HEK293 (cell line): Measurements from ENCODE around the gene PSMD6.

Experiments
- CTCF ChIA-PET: fragments of 350-600 bp; formaldehyde crosslinking; extraction: SDS; loops from one replicate; lab custom pipeline; 2021; ENCODE audit warnings: antibody characterized with exemption; lab: Yijun Ruan, JAX
- POLR2A ChIA-PET: fragments of 300-600 bp; formaldehyde crosslinking; extraction: SDS; loops from one replicate; lab custom pipeline; 2020; ENCODE audit warnings: antibody characterized with exemption, inconsistent platforms; lab: Yijun Ruan, JAX
- H3K27ac ChIP-seq: fragments of 200-500 bp; sonication (Bioruptor generic); 2 replicates; pipeline ENCODE4 v1.5.1; 2014; ENCODE audit warnings: low read depth, low read length, control low read depth, inconsistent platforms; ENCODE audit errors: extremely low read depth
- H3K36me3 ChIP-seq, 2 experiments: fragments of 200-500 bp in 1 of 2; sonication (Bioruptor generic) in 1 of 2; 1 replicate in 1 of 2; 2 replicates in 1 of 2; pipeline ENCODE4 v1.5.1; 2014 to 2017; ENCODE audit warnings: inconsistent platforms in 2 of 2, low read length in 2 of 2; ENCODE audit not compliant: control insufficient read depth in 2 of 2, insufficient read depth in 1 of 2
- H3K4me1 ChIP-seq: fragments of 200-500 bp; sonication (Bioruptor generic); 2 replicates; pipeline ENCODE4 v1.5.1; 2014; ENCODE audit warnings: mild to moderate bottlenecking, low read length, inconsistent platforms; ENCODE audit not compliant: control insufficient read depth, insufficient read depth
- H3K4me3 ChIP-seq: 2 replicates; pipeline ENCODE4 v1.5.1; 2011; ENCODE audit warnings: low read depth, mild to moderate bottlenecking, control low read depth, low read length, moderate library complexity
- H3K9me3 ChIP-seq: fragments of 200-500 bp; sonication (Bioruptor generic); 2 replicates; pipeline ENCODE4 v1.5.1; 2014; ENCODE audit warnings: low read depth, low read length, inconsistent platforms; ENCODE audit not compliant: control insufficient read depth, insufficient read depth
- IKZF3 ChIP-seq: fragments of 450-650 bp; IDR thresholded peaks from 2 replicates; pipeline ENCODE4 v1.5.0; 2018; ENCODE audit warnings: missing biosample characterization, mild to moderate bottlenecking, missing genetic modification characterization, moderate library complexity
- KLF10 ChIP-seq: fragments of 450-650 bp; IDR thresholded peaks from 2 replicates; pipeline ENCODE4 v1.5.1; 2018; ENCODE audit warnings: missing biosample characterization, mild to moderate bottlenecking, missing genetic modification characterization
- MEIS1 ChIP-seq: sonication (generic); formaldehyde crosslinking; IDR thresholded peaks from 2 replicates; pipeline ENCODE4 v1.8.1; 2022; ENCODE audit warnings: missing genetic modification reagents, mild to moderate bottlenecking, borderline replicate concordance
- MZF1 ChIP-seq: fragments of 450-650 bp; formaldehyde crosslinking; IDR thresholded peaks from 2 replicates; pipeline ENCODE4 v1.5.1; 2017; ENCODE audit warnings: missing biosample characterization, missing genetic modification characterization, borderline replicate concordance
- TCF7L2 ChIP-seq: IDR thresholded peaks from 2 replicates; pipeline ENCODE4 v1.6.1; 2011; ENCODE audit warnings: low read depth, mild to moderate bottlenecking, inconsistent platforms, low read length, moderate library complexity, borderline replicate concordance
- TRIM28 ChIP-seq: IDR thresholded peaks from 2 replicates; pipeline ENCODE4 v1.6.1; 2011; ENCODE audit warnings: low read length, control low read depth, borderline replicate concordance
- ZBTB44 ChIP-seq: fragments of 450-650 bp; IDR thresholded peaks from 2 replicates; pipeline ENCODE4 v1.5.1; 2018; ENCODE audit warnings: missing biosample characterization, mild to moderate bottlenecking, missing genetic modification characterization
- ZFP69B ChIP-seq: fragments of 450-650 bp; formaldehyde crosslinking; IDR thresholded peaks from 2 replicates; pipeline ENCODE4 v1.5.1; 2016; ENCODE audit warnings: missing biosample characterization, missing genetic modification characterization
- ZNF211 ChIP-seq: fragments of 450-650 bp; formaldehyde crosslinking; IDR thresholded peaks from 2 replicates; pipeline ENCODE4 v1.5.1; 2016; ENCODE audit warnings: low read depth, missing biosample characterization, missing genetic modification characterization
- ZNF214 ChIP-seq: fragments of 450-650 bp; formaldehyde crosslinking; IDR thresholded peaks from 2 replicates; pipeline ENCODE4 v1.5.1; 2017; ENCODE audit warnings: missing biosample characterization, mild to moderate bottlenecking, missing genetic modification characterization, borderline replicate concordance
- ZNF24 ChIP-seq: fragments of 450-650 bp; formaldehyde crosslinking; IDR thresholded peaks from 2 replicates; pipeline ENCODE4 v1.5.1; 2016; ENCODE audit warnings: missing biosample characterization, missing genetic modification characterization
- ZNF274 ChIP-seq, 2 experiments: fragments of 200-500 bp in 1 of 2; fragments of 450-650 bp in 1 of 2; sonication (Bioruptor generic) in 1 of 2; formaldehyde crosslinking in 1 of 2; IDR thresholded peaks; 2 replicates each; pipeline versions ENCODE4 v1.5.1 to v1.6.1; 2014 to 2016; ENCODE audit warnings: borderline replicate concordance in 1 of 2, inconsistent platforms in 1 of 2, low read length in 1 of 2, missing biosample characterization in 1 of 2, missing genetic modification characterization in 1 of 2
- ZNF292 ChIP-seq: fragments of 450-650 bp; formaldehyde crosslinking; IDR thresholded peaks from 2 replicates; pipeline ENCODE4 v1.5.1; 2016; ENCODE audit warnings: low read depth, missing biosample characterization, missing genetic modification characterization, borderline replicate concordance
- ZNF324 ChIP-seq: fragments of 450-650 bp; formaldehyde crosslinking; IDR thresholded peaks from 2 replicates; pipeline ENCODE4 v1.5.1; 2016; ENCODE audit warnings: missing biosample characterization, missing genetic modification characterization
- ZNF354C ChIP-seq: fragments of 450-650 bp; formaldehyde crosslinking; IDR thresholded peaks from 2 replicates; pipeline ENCODE4 v1.5.1; 2016; ENCODE audit warnings: missing biosample characterization, missing genetic modification characterization, low read depth, borderline replicate concordance
- ZNF521 ChIP-seq: fragments of 450-650 bp; formaldehyde crosslinking; IDR thresholded peaks from 2 replicates; pipeline ENCODE4 v1.5.1; 2017; ENCODE audit warnings: missing biosample characterization, mild to moderate bottlenecking, missing genetic modification characterization
- ZNF548 ChIP-seq: fragments of 450-650 bp; formaldehyde crosslinking; IDR thresholded peaks from 2 replicates; pipeline ENCODE4 v1.5.1; 2016; ENCODE audit warnings: missing biosample characterization, missing genetic modification characterization
- ZNF624 ChIP-seq: fragments of 450-650 bp; formaldehyde crosslinking; IDR thresholded peaks from 2 replicates; pipeline ENCODE4 v1.5.1; 2017; ENCODE audit warnings: missing biosample characterization, missing genetic modification characterization
- ZNF629 ChIP-seq: fragments of 450-650 bp; formaldehyde crosslinking; IDR thresholded peaks from 2 replicates; pipeline ENCODE4 v1.5.1; 2017; ENCODE audit warnings: missing biosample characterization, missing genetic modification characterization
- TF ChIP-seq, protein P1 (sequence below): fragments of 450-650 bp; formaldehyde crosslinking; IDR thresholded peaks from 2 replicates; pipeline ENCODE4 v1.5.1; 2016; ENCODE audit warnings: missing biosample characterization, missing genetic modification characterization
- TF ChIP-seq, protein P2 (sequence below): fragments of 450-650 bp; formaldehyde crosslinking; IDR thresholded peaks from 2 replicates; pipeline ENCODE4 v1.5.1; 2016; ENCODE audit warnings: missing biosample characterization, missing genetic modification characterization
- TF ChIP-seq, protein P3 (sequence below): fragments of 450-650 bp; formaldehyde crosslinking; IDR thresholded peaks from 2 replicates; pipeline ENCODE4 v1.5.1; 2016; ENCODE audit warnings: missing biosample characterization, missing genetic modification characterization
- TF ChIP-seq, protein P4 (sequence below): fragments of 450-650 bp; formaldehyde crosslinking; IDR thresholded peaks from 2 replicates; pipeline ENCODE4 v1.5.1; 2016; ENCODE audit warnings: missing biosample characterization, missing genetic modification characterization, low read depth
- TF ChIP-seq, protein P5 (sequence below): sonication (generic); formaldehyde crosslinking; IDR thresholded peaks from 2 replicates; pipeline ENCODE4 v1.8.1; 2022; ENCODE audit warnings: mild to moderate bottlenecking, moderate library complexity, missing genetic modification reagents

The PSMD6 gene

DNA sequence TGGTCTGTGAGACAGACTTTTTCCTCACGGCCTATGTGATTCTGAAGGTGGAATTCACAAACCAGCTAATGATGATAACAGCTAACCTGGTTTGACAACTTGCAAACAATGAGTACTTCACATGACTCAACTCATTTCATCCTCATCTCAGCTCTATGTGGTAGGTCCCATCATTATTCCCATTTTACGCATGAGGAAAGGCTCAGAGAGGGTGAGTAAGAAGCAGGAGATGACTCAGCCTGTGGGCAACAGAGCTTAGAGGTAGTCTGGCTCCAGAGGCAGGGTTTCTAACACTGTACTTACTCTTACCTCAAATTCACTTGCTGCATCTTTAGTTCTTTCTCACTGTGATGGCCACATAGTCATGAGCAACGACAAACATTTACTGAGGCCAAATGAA is 25.8 kb upstream of the PSMD6 start:
- Histone ChIP-seq H3K27ac (no peak overlapping the region), H3K9me3 (no peaks in the 10 kb centered on the region), H3K36me3 (no peaks in the 10 kb centered on the region)
- CTCF ChIA-PET: interaction anchor here (0.6 kb wide), 1 partner anchor 86 kb away, joined by 3 read pairs; no protein-coding TSS in a partner anchor
- POLR2A ChIA-PET: no interaction called here
- TF ChIP-seq ZNF211 (tag by site-specific recombination) (no peak), ZNF629 (tag by site-specific recombination) (no peak), ZBTB44 (tag by site-specific recombination) (no peak)
- TF ChIP-seq, protein P1, sequence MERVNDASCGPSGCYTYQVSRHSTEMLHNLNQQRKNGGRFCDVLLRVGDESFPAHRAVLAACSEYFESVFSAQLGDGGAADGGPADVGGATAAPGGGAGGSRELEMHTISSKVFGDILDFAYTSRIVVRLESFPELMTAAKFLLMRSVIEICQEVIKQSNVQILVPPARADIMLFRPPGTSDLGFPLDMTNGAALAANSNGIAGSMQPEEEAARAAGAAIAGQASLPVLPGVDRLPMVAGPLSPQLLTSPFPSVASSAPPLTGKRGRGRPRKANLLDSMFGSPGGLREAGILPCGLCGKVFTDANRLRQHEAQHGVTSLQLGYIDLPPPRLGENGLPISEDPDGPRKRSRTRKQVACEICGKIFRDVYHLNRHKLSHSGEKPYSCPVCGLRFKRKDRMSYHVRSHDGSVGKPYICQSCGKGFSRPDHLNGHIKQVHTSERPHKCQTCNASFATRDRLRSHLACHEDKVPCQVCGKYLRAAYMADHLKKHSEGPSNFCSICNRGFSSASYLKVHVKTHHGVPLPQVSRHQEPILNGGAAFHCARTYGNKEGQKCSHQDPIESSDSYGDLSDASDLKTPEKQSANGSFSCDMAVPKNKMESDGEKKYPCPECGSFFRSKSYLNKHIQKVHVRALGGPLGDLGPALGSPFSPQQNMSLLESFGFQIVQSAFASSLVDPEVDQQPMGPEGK (tag by site-specific recombination): no peak
- TF ChIP-seq, protein P2, sequence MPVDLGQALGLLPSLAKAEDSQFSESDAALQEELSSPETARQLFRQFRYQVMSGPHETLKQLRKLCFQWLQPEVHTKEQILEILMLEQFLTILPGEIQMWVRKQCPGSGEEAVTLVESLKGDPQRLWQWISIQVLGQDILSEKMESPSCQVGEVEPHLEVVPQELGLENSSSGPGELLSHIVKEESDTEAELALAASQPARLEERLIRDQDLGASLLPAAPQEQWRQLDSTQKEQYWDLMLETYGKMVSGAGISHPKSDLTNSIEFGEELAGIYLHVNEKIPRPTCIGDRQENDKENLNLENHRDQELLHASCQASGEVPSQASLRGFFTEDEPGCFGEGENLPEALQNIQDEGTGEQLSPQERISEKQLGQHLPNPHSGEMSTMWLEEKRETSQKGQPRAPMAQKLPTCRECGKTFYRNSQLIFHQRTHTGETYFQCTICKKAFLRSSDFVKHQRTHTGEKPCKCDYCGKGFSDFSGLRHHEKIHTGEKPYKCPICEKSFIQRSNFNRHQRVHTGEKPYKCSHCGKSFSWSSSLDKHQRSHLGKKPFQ (tag by site-specific recombination): no peak
- TF ChIP-seq, all 188 proteins: peak for 0
- Histone ChIP-seq H3K4me1 (no peaks in the 10 kb centered on the region), H3K4me3 (no peak overlapping the region)

GRCh38 chr3:64048631-64049061 is 25.4 kb upstream of the PSMD6 start:
- Histone ChIP-seq H3K27ac (no peak overlapping the region), H3K4me3 (no peak overlapping the region), H3K9me3 (no peaks in the 10 kb centered on the region), H3K36me3 (no peaks in the 10 kb centered on the region), H3K4me1 (no peaks in the 10 kb centered on the region)
- CTCF ChIA-PET: interaction anchor here (0.6 kb wide), 1 partner anchor 86 kb away, joined by 3 read pairs; no protein-coding TSS in a partner anchor
- POLR2A ChIA-PET: no interaction called here
- no peak for TF ChIP-seq IKZF3
- no peak for TF ChIP-seq MEIS1
- no peak for TF ChIP-seq ZNF521 (tag by site-specific recombination)
- no peak for TF ChIP-seq KLF10
- TF ChIP-seq ZNF24 (tag by site-specific recombination): no peak

DNA sequence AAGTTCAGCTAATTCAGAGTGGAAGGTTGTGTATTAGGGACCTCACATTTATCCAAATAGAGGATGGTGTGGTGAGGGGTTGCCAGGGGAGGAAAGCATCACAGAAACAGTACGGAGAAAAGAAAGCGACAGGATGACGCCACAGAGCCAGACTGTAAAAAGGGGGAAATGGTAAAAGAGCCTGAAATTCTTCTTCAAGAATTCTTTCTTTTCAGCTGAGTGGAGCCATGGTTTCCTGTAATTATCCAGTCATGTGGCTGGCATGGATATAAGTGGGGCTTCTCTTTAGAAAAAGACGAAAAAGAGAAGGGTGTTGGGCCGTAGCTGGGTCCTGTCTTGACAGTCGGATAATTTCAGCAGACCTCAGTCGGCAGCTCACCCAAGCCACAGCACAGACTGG is 24.5 kb upstream of the PSMD6 start:
- no peaks in the 10 kb centered on the region for H3K9me3 ChIP-seq
- CTCF ChIA-PET: no interaction called here
- H3K4me3 ChIP-seq: no peak overlapping the region
- H3K27ac ChIP-seq: no peak overlapping the region
- H3K4me1 ChIP-seq: no peaks in the 10 kb centered on the region
- POLR2A ChIA-PET: no interaction called here
- no peaks in the 10 kb centered on the region for H3K36me3 ChIP-seq
- TF ChIP-seq, protein P3, sequence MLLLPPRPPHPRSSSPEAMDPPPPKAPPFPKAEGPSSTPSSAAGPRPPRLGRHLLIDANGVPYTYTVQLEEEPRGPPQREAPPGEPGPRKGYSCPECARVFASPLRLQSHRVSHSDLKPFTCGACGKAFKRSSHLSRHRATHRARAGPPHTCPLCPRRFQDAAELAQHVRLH (tag by site-specific recombination): no peak
- TF ChIP-seq TRIM28 (no peak), ZFP69B (tag by site-specific recombination) (no peak), MZF1 (tag by site-specific recombination) (no peak), ZNF324 (tag by site-specific recombination) (no peak), ZNF624 (tag by site-specific recombination) (no peak), ZNF354C (tag by site-specific recombination) (no peak), ZNF548 (tag by site-specific recombination) (no peak), ZNF214 (tag by site-specific recombination) (no peak), TCF7L2 (no peak), ZNF274 (IDR thresholded peaks at IDR 0.05; ENCODE audit: low read length) (no peak), ZNF274 (tag by site-specific recombination; IDR thresholded peaks at IDR 0.05; ENCODE audit: borderline replicate concordance) (no peak), ZNF292 (no peak)
- TF ChIP-seq, protein P4, sequence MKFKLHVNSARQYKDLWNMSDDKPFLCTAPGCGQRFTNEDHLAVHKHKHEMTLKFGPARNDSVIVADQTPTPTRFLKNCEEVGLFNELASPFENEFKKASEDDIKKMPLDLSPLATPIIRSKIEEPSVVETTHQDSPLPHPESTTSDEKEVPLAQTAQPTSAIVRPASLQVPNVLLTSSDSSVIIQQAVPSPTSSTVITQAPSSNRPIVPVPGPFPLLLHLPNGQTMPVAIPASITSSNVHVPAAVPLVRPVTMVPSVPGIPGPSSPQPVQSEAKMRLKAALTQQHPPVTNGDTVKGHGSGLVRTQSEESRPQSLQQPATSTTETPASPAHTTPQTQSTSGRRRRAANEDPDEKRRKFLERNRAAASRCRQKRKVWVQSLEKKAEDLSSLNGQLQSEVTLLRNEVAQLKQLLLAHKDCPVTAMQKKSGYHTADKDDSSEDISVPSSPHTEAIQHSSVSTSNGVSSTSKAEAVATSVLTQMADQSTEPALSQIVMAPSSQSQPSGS (tag by site-specific recombination): no peak
- TF ChIP-seq, protein P5, sequence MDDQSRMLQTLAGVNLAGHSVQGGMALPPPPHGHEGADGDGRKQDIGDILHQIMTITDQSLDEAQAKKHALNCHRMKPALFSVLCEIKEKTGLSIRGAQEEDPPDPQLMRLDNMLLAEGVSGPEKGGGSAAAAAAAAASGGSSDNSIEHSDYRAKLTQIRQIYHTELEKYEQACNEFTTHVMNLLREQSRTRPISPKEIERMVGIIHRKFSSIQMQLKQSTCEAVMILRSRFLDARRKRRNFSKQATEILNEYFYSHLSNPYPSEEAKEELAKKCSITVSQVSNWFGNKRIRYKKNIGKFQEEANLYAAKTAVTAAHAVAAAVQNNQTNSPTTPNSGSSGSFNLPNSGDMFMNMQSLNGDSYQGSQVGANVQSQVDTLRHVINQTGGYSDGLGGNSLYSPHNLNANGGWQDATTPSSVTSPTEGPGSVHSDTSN (CRISPR knock-in tag): no peak
